Neuronal stem cell (in vitro differentiated cells): Measurements from ENCODE around the gene FBLN1.

Source experiments
- DNase-seq: peaks from one replicate; pipeline ENCODE4 v3.0.0-alpha.2; 2013; ENCODE audit warnings: low spot score
- H2AFZ ChIP-seq: one replicate; pipeline ENCODE4 v1.6.1; 2013; ENCODE audit warnings: mild to moderate bottlenecking, low read length, inconsistent platforms
- H2AK5ac ChIP-seq: 2 replicates; pipeline ENCODE4 v1.6.1; 2013; ENCODE audit warnings: low read depth, mild to moderate bottlenecking, inconsistent platforms, low read length, moderate library complexity, mixed read lengths
- H2BK120ac ChIP-seq: 2 replicates; pipeline ENCODE4 v1.6.1; 2013; ENCODE audit warnings: low read depth, mild to moderate bottlenecking, inconsistent platforms, low read length, moderate library complexity, mixed read lengths
- H2BK12ac ChIP-seq: one replicate; pipeline ENCODE4 v1.6.1; 2013; ENCODE audit warnings: low read length, inconsistent platforms
- H2BK15ac ChIP-seq: 2 replicates; pipeline ENCODE4 v1.6.1; 2013; ENCODE audit warnings: mild to moderate bottlenecking, low read length, inconsistent platforms, mixed read lengths
- H2BK5ac ChIP-seq: one replicate; pipeline ENCODE4 v1.6.1; 2013; ENCODE audit warnings: inconsistent platforms, mild to moderate bottlenecking, low read length, moderate library complexity
- H3K14ac ChIP-seq: one replicate; pipeline ENCODE4 v1.6.1; 2013; ENCODE audit warnings: low read length, inconsistent platforms
- H3K18ac ChIP-seq: 2 replicates; pipeline ENCODE4 v1.6.1; 2013; ENCODE audit warnings: low read length, inconsistent platforms
- H3K23ac ChIP-seq: 2 replicates; pipeline ENCODE4 v1.6.1; 2013; ENCODE audit warnings: low read depth, mild to moderate bottlenecking, mixed read lengths, low read length, inconsistent platforms; ENCODE audit not compliant: poor library complexity
- H3K27ac ChIP-seq: replicated peaks from 3 replicates; pipeline ENCODE4 v1.5.1; 2013; ENCODE audit warnings: low read length, inconsistent platforms
- H3K27me3 ChIP-seq, 3 experiments: 2 replicates each; pipeline ENCODE4 v1.6.1; 2013; ENCODE audit warnings: low read length in 3 of 3, mild to moderate bottlenecking in 2 of 3, inconsistent platforms in 1 of 3, low read depth in 1 of 3, mixed read lengths in 1 of 3, moderate library complexity in 1 of 3; ENCODE audit not compliant: control insufficient read depth in 3 of 3, insufficient read depth in 3 of 3
- H3K36me3 ChIP-seq, 2 donors: replicated peaks in 1 of 2; 2 replicates each; pipeline ENCODE4 v1.6.1; 2013; ENCODE audit warnings: low read length in 2 of 2; ENCODE audit not compliant: control insufficient read depth in 2 of 2, insufficient read depth in 2 of 2
- H3K4ac ChIP-seq: 2 replicates; pipeline ENCODE4 v1.6.1; 2013; ENCODE audit warnings: inconsistent platforms, mild to moderate bottlenecking, low read length, moderate library complexity
- H3K4me1 ChIP-seq, 2 donors: 1 replicate in 1 of 2; 2 replicates in 1 of 2; pipeline ENCODE4 v1.6.1; 2013; ENCODE audit warnings: low read length in 2 of 2, low read depth in 1 of 2; ENCODE audit not compliant: control insufficient read depth in 2 of 2, insufficient read depth in 1 of 2
- H3K4me2 ChIP-seq: one replicate; pipeline ENCODE4 v1.6.1; 2013; ENCODE audit warnings: mild to moderate bottlenecking, low read length, inconsistent platforms; ENCODE audit not compliant: insufficient read depth, poor library complexity, severe bottlenecking
- H3K4me3 ChIP-seq, 2 donors: 2 replicates each; pipeline ENCODE4 v1.5.1; 2013; ENCODE audit warnings: low read length in 2 of 2, mild to moderate bottlenecking in 2 of 2, inconsistent platforms in 1 of 2, moderate library complexity in 1 of 2
- H3K79me1 ChIP-seq: one replicate; pipeline ENCODE4 v1.6.1; 2013; ENCODE audit warnings: low read depth, mild to moderate bottlenecking, inconsistent platforms, low read length, moderate library complexity
- H3K9ac ChIP-seq: one replicate; pipeline ENCODE4 v1.6.1; 2013; ENCODE audit warnings: mild to moderate bottlenecking, low read depth, low read length, inconsistent platforms; ENCODE audit not compliant: poor library complexity
- H3K9me3 ChIP-seq, 2 donors: replicated peaks in 1 of 2; 2 replicates each; pipeline versions ENCODE3 to v1.6.1; 2013; ENCODE audit warnings: low read length in 2 of 2, mild to moderate bottlenecking in 2 of 2, inconsistent platforms in 1 of 2, low read depth in 1 of 2, mixed read lengths in 1 of 2, moderate library complexity in 1 of 2; ENCODE audit not compliant: control insufficient read depth in 2 of 2, insufficient read depth in 1 of 2
- H4K8ac ChIP-seq: one replicate; pipeline ENCODE4 v1.6.1; 2013; ENCODE audit warnings: low read depth, mild to moderate bottlenecking, inconsistent platforms, low read length, moderate library complexity
- H4K91ac ChIP-seq: one replicate; pipeline ENCODE4 v1.6.1; 2013; ENCODE audit warnings: low read length, low read depth, mild to moderate bottlenecking, inconsistent platforms; ENCODE audit not compliant: poor library complexity
- WGBS, 2 donors: extraction: QIAGEN DNeasy Blood & Tissue Kit; methylation state at CpG; one replicate each; pipeline ENCODE4 v1.1.7; 2013; ENCODE audit warnings: missing lambda C conversion rate in 2 of 2, mixed read lengths in 1 of 2; ENCODE audit not compliant: insufficient read length in 2 of 2, insufficient replicate concordance in 1 of 2; ENCODE audit errors: extremely low coverage in 2 of 2; 5-methylcytosine and 5-hydroxymethylcytosine counted together

Gene FBLN1

DNA sequence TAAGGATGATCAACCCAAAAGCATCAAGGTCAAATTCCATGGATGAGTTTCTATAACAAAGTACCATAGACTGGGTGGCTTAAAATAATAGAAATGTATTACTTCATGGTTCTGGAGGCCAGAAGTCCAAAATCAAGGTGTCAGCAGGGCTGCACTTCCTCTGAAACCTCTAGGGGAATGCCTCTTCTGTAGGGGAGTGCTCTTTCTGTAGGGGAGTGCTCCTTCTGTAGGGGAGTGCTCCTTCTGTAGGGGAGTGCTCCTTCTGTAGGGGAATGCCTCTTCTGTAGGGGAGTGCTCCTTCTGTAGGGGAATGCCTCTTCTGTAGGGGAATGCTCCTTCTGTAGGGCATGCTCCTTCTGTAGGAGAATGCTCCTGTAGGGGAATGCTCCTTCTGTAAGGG is 65.5 kb downstream of the FBLN1 start:
- H3K4ac ChIP-seq = no peak overlapping the region
- no peak overlapping the region for H3K23ac ChIP-seq
- H3K4me1 ChIP-seq = peaks cover 0 to 1% of the 10 kb centered on the region in 2 donors
- no peak overlapping the region for H2BK120ac ChIP-seq
- peaks cover 5 to 13% of the 10 kb centered on the region in 2 donors for H3K9me3 ChIP-seq
- H2BK15ac ChIP-seq = no peak overlapping the region
- no peak overlapping the region for H3K4me2 ChIP-seq
- no peak overlapping the region for H3K27ac ChIP-seq
- H2AFZ ChIP-seq = no peak overlapping the region
- H3K79me1 ChIP-seq = no peaks in the 10 kb centered on the region
- H2AK5ac ChIP-seq = no peak overlapping the region
- H3K27me3 ChIP-seq = no peaks in the 10 kb centered on the region
- no peak for DNase-seq
- no peak overlapping the region for H3K18ac ChIP-seq
- H4K91ac ChIP-seq = no peak overlapping the region
- no peak overlapping the region for H3K9ac ChIP-seq
- no peak overlapping the region for H3K14ac ChIP-seq
- no peak overlapping the region for H4K8ac ChIP-seq
- no peak overlapping the region for H2BK12ac ChIP-seq
- no peak overlapping the region for H2BK5ac ChIP-seq
- no peak overlapping the region for H3K4me3 ChIP-seq
- H3K36me3 ChIP-seq = peaks cover 7 to 15% of the 10 kb centered on the region in 2 donors

DNA sequence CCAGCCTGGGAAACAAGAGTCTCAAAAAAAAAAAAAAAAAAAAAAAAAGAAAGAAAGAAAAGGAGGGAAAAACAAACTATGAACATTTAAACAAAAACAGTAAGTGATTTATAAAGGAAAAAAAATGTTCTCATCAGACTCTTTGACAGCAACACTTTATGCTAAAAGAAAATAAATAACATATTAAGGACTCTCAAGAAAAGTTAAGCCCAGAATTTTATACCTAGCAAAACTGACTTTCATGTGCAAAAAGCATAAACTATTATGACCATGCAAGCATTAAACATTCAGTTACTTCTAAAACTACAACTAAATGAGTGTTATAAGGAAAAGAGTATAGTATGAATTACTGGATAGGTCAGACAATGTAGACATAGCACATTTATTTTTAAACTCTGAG is 68.4 kb downstream of the FBLN1 start:
- Histone ChIP-seq H2BK12ac (no peak overlapping the region), H3K23ac (no peak overlapping the region), H3K79me1 (no peaks in the 10 kb centered on the region), H2AK5ac (no peak overlapping the region), H3K14ac (no peak overlapping the region), H3K27ac (no peak overlapping the region), H3K9ac (no peak overlapping the region), H2BK5ac (no peak overlapping the region), H3K4me2 (no peak overlapping the region), H4K91ac (no peak overlapping the region), H3K4me1 (peaks cover 0 to 1% of the 10 kb centered on the region in 2 donors), H3K27me3 (no peaks in the 10 kb centered on the region), H2BK15ac (no peak overlapping the region), H3K18ac (no peak overlapping the region), H3K9me3 (peaks cover 5 to 13% of the 10 kb centered on the region in 2 donors), H4K8ac (no peak overlapping the region), H3K36me3 (no peaks in the 10 kb centered on the region), H2BK120ac (no peak overlapping the region), H3K4me3 (no peak overlapping the region), H2AFZ (no peak overlapping the region), H3K4ac (no peak overlapping the region)
- DNase-seq = no peak

DNA sequence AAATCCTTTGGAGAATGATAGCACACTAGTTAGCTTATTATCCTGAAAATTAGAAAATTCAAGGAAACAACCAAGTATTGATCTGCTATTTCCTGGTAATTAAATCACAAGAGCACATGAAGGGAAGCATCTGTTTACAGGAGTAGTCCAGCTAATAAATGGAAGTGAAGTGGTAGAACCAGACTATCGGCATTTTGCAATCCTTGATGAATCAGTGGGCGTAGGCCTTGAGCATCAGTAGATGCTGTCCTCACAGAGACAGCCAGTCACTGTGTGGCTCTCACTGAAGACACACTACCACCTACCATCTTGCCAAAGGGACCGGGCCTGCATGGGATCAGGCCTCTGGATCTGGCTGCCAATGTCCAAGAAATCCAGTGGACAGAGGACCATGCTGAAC is 69.8 kb downstream of the FBLN1 start:
- Histone ChIP-seq H3K79me1 (no peaks in the 10 kb centered on the region), H2AK5ac (no peak overlapping the region), H4K8ac (no peak overlapping the region), H2BK12ac (no peak overlapping the region), H2BK5ac (no peak overlapping the region), H3K4me1 (peaks cover 0 to 1% of the 10 kb centered on the region in 2 donors), H2AFZ (no peak overlapping the region), H3K14ac (no peak overlapping the region), H3K4me2 (no peak overlapping the region), H3K23ac (no peak overlapping the region), H3K36me3 (peaks cover 0 to under 1% of the 10 kb centered on the region in 2 donors), H3K9ac (no peak overlapping the region), H2BK120ac (no peak overlapping the region), H2BK15ac (no peak overlapping the region), H3K27me3 (peaks cover 0 to under 1% (median 0%) of the 10 kb centered on the region in 3 experiments), H3K18ac (no peak overlapping the region), H4K91ac (no peak overlapping the region), H3K4ac (no peak overlapping the region), H3K9me3 (peaks cover 5 to 13% of the 10 kb centered on the region in 2 donors), H3K4me3 (peak overlapping the region in 1 of 2 donors; percentile 40), H3K27ac (no peak overlapping the region)
- no CpG with 5 or more reads among the region's 3 CpGs for WGBS, 2 donors
- no peak for DNase-seq

DNA sequence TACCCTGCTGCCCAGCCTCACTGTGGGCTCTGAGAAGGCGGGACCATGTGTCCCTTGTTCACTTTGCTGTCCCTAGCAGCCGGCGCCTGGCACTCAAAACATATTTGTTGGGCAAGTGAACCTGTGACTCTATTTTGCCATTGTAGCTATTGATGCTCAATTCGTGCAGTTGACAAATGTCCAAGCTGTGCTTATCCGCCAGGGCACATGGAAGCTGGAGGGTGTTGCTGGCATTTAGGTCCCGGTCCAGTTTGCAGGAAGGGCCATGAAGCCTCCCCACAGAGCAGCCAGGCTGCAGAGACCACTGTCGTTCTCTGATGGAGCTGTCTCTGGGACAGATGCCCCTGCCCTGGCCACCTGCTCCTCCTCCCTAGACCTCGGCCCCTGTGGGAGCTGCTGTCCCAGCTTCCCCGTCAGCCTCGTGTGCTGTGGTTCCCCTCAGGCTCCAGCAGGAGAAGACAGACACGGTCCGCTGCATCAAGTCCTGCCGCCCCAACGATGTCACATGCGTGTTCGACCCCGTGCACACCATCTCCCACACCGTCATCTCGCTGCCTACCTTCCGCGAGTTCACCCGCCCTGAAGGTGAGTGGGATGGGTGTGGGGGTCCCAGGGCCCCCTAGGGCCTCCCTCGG is 71.5 kb downstream of the FBLN1 start:
- Histone ChIP-seq H3K18ac (no peak overlapping the region), H2AFZ (no peak overlapping the region), H2AK5ac (no peak overlapping the region), H3K27ac (no peak overlapping the region), H3K23ac (no peak overlapping the region), H3K4me2 (no peak overlapping the region), H3K4ac (no peak overlapping the region), H3K9me3 (peaks cover 3 to 13% of the 10 kb centered on the region in 2 donors), H3K36me3 (peaks cover 0 to 2% of the 10 kb centered on the region in 2 donors), H2BK12ac (no peak overlapping the region), H3K27me3 (peaks cover 0 to 1% (median 0%) of the 10 kb centered on the region in 3 experiments), H3K4me1 (peaks cover 0 to 1% of the 10 kb centered on the region in 2 donors), H3K79me1 (no peaks in the 10 kb centered on the region), H3K14ac (no peak overlapping the region), H2BK15ac (no peak overlapping the region), H3K4me3 (peak overlapping the region in 1 of 2 donors; percentile 0), H4K91ac (no peak overlapping the region), H3K9ac (no peak overlapping the region), H2BK5ac (no peak overlapping the region), H4K8ac (no peak overlapping the region), H2BK120ac (no peak overlapping the region)
- WGBS, 2 donors = no CpG with 5 or more reads among the region's 23 CpGs
- DNase-seq = no peak
